Measurements from ENCODE around the gene PALLD.

PALLD gene

DNA sequence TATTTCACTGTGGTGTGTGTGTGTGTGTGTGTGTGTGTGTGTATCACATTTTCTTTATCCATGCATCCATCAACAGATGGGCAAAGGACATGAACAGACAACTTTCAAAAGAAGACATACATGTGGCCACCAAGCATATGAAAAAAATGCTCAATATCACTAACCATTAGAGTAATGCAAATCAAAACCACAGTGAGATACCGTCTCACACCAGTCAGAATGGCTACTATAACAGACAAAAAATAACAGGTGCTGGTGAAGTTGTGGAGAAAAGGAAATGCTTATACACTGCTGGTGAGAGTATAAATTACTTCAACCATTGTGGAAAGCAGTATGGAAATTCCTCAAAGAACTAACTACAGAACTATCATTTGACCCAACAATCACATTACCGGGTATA is 83.4 kb downstream of the PALLD start:
- TF ChIP-seq, protein P1, sequence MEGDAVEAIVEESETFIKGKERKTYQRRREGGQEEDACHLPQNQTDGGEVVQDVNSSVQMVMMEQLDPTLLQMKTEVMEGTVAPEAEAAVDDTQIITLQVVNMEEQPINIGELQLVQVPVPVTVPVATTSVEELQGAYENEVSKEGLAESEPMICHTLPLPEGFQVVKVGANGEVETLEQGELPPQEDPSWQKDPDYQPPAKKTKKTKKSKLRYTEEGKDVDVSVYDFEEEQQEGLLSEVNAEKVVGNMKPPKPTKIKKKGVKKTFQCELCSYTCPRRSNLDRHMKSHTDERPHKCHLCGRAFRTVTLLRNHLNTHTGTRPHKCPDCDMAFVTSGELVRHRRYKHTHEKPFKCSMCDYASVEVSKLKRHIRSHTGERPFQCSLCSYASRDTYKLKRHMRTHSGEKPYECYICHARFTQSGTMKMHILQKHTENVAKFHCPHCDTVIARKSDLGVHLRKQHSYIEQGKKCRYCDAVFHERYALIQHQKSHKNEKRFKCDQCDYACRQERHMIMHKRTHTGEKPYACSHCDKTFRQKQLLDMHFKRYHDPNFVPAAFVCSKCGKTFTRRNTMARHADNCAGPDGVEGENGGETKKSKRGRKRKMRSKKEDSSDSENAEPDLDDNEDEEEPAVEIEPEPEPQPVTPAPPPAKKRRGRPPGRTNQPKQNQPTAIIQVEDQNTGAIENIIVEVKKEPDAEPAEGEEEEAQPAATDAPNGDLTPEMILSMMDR (conservative IDR thresholded peaks at IDR 0.05): no peak
- H3K27ac ChIP-seq: no peak overlapping the region

DNA sequence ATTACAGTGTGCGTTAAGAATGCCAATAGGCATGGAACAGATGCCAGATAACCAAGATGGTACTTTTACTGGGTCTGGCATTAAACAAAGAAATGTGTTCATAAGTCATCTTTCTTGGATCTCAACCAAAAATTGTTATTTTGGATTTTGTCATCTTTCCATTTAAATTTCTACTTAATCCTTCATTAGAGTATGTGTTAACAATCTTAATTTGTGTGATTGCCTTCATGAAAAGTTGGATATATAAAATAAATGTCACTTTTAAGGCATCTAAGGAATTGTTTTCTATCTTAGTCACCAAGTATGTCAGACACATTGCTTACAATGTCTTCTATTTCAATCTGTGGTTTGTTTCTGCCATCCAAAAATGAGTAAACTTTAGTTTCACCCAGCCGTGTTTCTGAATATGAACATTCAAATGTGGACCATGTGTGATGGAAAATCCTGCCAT is 87.5 kb downstream of the PALLD start:
- TF ChIP-seq, protein P1 (conservative IDR thresholded peaks at IDR 0.05): no peak
- H3K27ac ChIP-seq: no peak overlapping the region

DNA sequence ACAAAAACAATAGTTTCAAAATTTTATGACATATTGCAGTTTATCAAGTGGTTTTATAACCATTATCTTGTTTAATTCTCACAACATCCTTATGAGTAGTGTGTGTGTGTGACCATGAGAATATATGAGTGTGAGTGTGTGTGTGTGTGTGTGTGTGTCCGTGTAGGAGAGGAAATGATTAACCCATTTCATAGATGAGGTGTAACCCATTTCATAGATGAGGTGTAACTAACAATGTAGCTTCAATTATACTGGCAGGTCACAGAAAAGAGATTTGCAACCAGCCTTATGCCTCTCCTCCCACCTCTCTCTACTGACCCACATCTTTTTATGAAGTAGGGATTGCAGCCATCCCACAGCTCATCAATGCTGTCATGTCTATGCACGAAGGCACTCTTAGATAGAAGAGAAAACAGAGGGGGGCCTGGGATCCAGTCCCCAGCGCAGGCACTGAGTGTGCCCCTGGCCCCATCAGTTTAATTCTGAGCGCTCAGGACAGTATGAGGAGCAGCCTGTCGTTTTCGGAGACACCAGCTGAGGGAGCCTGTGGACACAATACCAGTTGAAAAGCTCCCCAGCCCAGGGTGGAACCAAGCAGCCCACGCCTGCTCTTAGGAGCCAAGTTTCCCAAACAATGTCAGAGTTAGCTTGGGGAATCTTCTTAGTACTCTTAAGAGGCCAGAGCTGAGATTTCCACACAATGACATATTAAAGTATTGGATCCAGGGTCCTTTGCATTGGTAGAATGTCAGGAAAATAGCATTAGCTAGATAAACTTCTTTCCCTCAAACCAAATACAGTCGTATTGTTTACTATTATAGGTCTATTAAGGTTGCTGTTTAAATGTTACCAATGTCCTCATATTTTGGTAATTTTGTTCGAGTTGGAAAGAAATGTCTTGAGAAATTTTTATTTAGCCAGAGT is 88.6 kb downstream of the PALLD start:
- TF ChIP-seq, protein P1 (conservative IDR thresholded peaks at IDR 0.05): peak; percentile 88
- H3K27ac ChIP-seq: no peak overlapping the region

DNA sequence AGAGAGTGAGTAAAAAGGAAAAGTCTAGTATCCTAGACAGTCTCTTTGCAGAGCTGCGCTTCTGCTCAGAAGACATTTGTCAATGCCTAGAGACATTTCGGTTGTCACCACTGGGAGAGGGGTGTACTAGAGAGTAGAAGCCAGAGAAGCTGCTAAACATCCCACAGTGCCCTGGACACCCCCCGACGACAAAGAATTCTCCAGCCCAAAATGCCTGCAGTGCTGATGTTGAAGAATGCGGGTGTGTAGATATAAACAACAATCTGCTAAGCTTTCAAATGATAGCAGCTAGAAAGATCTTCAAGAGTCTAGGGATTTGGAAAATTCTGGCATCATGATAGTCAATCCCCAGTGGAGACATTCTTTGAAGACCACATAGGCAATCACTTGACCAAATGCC is 90.1 kb downstream of the PALLD start:
- peak overlapping the region; percentile 21 for H3K27ac ChIP-seq
- TF ChIP-seq, protein P1 (conservative IDR thresholded peaks at IDR 0.05): no peak

DNA sequence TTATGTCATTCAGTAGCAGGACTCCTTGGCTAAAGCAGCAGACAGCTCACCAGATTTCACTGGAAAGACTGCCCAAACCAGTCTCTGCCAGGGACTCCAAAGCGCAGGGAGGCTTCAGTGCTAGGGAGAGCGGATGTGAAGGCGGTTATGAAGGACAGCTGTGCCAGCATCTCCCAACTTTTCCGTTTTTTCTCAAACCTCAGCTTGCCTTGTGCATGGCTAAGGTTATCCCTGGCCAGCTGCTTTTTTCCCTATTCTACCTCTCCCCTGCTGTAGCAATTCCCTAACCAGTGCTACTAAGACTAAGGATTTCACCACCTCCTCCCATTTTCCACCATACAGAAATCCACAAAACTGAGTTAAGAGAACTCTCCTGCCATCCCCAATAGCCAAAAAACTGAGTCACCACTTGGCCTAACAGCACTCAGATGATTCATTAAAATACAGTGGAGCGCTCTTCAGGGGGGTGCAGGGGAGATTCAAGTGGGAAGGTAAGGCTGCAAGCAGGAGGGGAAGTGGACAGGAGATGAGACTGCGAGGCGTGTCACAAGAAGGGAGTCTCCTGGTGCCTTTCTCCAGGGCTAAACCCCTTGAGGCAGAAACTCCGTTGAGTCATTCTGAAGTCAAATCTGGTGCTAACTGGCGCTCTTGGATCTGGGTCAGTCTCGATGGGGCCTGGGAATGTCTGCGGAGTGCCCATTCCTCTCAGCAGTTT is 90.7 kb downstream of the PALLD start:
- TF ChIP-seq, protein P1 (conservative IDR thresholded peaks at IDR 0.05): no peak
- peak overlapping the region; percentile 21 for H3K27ac ChIP-seq

DNA sequence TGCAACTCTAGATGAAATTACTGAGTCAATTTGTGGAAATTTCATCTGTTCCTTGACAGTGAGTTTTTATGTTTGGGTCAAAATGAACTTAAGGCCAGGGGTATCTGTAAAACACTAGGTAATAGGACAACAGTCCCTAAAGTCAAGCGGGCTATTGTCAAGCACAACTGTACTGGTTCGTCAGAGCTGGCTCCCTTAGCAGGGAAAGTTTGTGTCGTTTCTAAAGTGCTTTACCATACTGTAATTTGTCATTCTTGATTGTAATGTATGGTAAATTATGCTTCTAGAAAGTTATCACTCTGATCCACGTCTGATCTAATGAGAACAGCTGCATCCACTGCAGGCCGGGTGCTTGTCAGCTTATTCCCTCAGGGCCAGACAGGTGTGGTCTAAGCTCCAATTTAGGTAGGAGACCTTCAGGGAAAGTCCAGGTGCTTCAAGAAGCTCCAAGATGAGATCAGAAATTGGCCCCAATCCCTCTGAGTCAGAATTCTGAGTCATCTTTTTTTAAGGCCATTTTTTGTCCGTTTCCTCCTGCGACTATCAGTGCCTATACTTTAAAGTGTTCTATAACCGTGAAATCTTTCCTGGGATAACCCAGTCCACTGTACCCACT is 92.2 kb downstream of the PALLD start:
- TF ChIP-seq, protein P1 (conservative IDR thresholded peaks at IDR 0.05): no peak

DNA sequence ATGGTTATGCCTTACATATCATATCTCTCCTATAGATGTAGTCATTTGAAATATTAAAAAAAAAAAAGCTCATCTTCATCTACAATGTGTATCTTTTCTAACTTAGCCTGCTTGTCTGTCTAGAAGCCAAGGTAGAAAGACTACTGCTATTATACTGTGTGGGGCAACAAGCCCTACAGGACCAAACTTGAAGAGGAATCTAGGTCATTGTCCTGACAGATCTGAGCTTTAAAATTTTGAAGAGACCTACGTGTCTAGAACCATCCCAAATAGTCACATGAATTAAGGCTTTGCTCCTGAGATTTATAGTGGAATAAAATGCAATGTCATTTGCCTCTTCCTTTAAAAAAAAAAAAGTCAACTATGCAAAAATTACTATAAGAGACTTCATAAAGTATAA is 95.8 kb downstream of the PALLD start:
- H3K27ac ChIP-seq: no peak overlapping the region
- TF ChIP-seq, protein P1 (conservative IDR thresholded peaks at IDR 0.05): no peak

More for the DNA sequence above, 92.2 kb downstream of the PALLD start:
- no peak overlapping the region for H3K27ac ChIP-seq
